Adrenal gland (tissue), 12 donors: ENCODE data around the gene TOP2B. TPM values are rescaled to one million over a fixed set of nuclear protein-coding genes. Genes with fewer than 3 reads are reported as not detected.
A peak's percentile ranks its signal among the peaks of the same experiment; 100 is the strongest.

ENCODE experiments used
- DNase-seq, 7 donors: peaks; one replicate each; pipeline ENCODE4 v3.0.0-alpha.2; 2019 to 2020
- H3K27ac ChIP-seq, 5 donors: fragments of 200-600 bp; sonication (generic) in 4 of 5; 1 replicate in 3 of 5; 2 replicates in 2 of 5; pipeline versions ENCODE4 v1.5.1 to v1.8.0; 2016 to 2020; ENCODE audit warnings: mild to moderate bottlenecking in 1 of 5
- H3K27me3 ChIP-seq: fragments of 200-600 bp; 2 replicates; pipeline ENCODE4 v1.8.0; 2021
- H3K36me3 ChIP-seq, 2 donors: fragments of 200-600 bp; replicated peaks in 1 of 2; 1 replicate in 1 of 2; 2 replicates in 1 of 2; pipeline versions ENCODE4 v1.5.1 to v1.8.0; 2018 to 2022
- H3K4me1 ChIP-seq, 2 donors: fragments of 200-600 bp; replicated peaks in 1 of 2; 1 replicate in 1 of 2; 2 replicates in 1 of 2; pipeline versions ENCODE4 v1.5.1 to v1.8.0; 2018 to 2021
- H3K4me3 ChIP-seq, 4 donors: fragments of 200-600 bp; sonication (generic) in 3 of 4; one replicate each; pipeline ENCODE4 v1.5.1; 2016 to 2018
- H3K9me3 ChIP-seq, 3 donors: fragments of 200-600 bp; sonication (generic) in 1 of 3; replicated peaks in 1 of 3; 1 replicate in 2 of 3; 2 replicates in 1 of 3; pipeline versions ENCODE4 v1.5.1 to v1.8.0; 2016 to 2021
- CTCF ChIP-seq, 6 experiments: fragments of 450-650 bp in 4 of 6; fragments of 200-600 bp in 2 of 6; sonication (generic) in 1 of 6; IDR thresholded peaks; 1 replicate in 5 of 6; 2 replicates in 1 of 6; pipeline versions ENCODE4 v1.5.1 to v1.8.0; 2016 to 2021; ENCODE audit warnings: antibody characterized with exemption in 6 of 6, mild to moderate bottlenecking in 2 of 6, moderate library complexity in 1 of 6
- POLR2A ChIP-seq, 2 donors: fragments of 450-650 bp; IDR thresholded peaks; one replicate each; pipeline ENCODE4 v1.6.1; 2017; ENCODE audit warnings: antibody characterized with exemption in 2 of 2, mild to moderate bottlenecking in 2 of 2, moderate library complexity in 1 of 2
- WGBS, 4 donors: extraction: QIAGEN DNeasy Blood & Tissue Kit in 2 of 4; methylation state at CpG; one replicate each; pipeline versions ENCODE4 v1.1.5 to v1.1.7; 2013 to 2017; 5-methylcytosine and 5-hydroxymethylcytosine counted together
- intact Hi-C, 2 donors: fragments of 100-400 bp; cut with DNase I; formaldehyde crosslinking; loops; one replicate each; pipeline versions ENCODE4 v1.14.1 to v1.15.0; 2022 to 2023
- polyA plus RNA-seq, 3 donors: library from polyadenylated mRNA; stranded (reverse); fragments of 200-250 nt in 2 of 3; fragments of 350-450 nt in 1 of 3; fragmentation: Illumina TruSeq in 1 of 3; extraction: RNeasy Lipid Tissue Mini Kit (QIAGEN cat#74804) in 1 of 3; gene quantifications; one replicate each; pipeline ENCODE4 v1.2.3, GENCODE V29; 2013 to 2014
- total RNA-seq, 9 donors: library from RNA; depleted of rRNA in 4 of 9; stranded (reverse); fragments of >200 nt in 4 of 9; fragments of 120-200 nt in 1 of 9; fragmentation: NEBNext Ultra II Directional in 1 of 9; extraction: Animal tissue kit (Norgen Biotek cat#: 25700) in 1 of 9; gene quantifications; one replicate each; pipeline versions ENCODE4 v1.1.0 to v1.2.4, GENCODE V29; 2013 to 2023
- donor health status: healthy with polysubstance abuse.
- donor health status: Bipolar disorder and iron deficiency.
- donor health status: DM: yes; HTN: yes; CAD: no.
- donor health status: DM: no; HTN: no; CAD: no.
- donor health status: DM: no; HTN: no; CAD: no.
- donor health status: DM: yes; HTN: yes; CAD: no.

The TOP2B gene
- total and polyA plus RNA-seq, 12 donors, result 33.7 to 108 (median 73.5) TPM

- DNase-seq, result no peak
- intact Hi-C loops, result no loop called here
Observed at GRCh38 chr3:25586167-25586505, 78.6 kb downstream of the TOP2B start.

GRCh38 chr3:25585361-25586166, 79.1 kb downstream of the TOP2B start:
- intact Hi-C loops, result no loop called here
- DNase-seq, result no peak
- Histone ChIP-seq H3K36me3 (no peaks in the 10 kb centered on the region), H3K27ac (no peak overlapping the region), H3K4me1 (peaks cover 10 to 18% of the 10 kb centered on the region in 2 donors), H3K4me3 (no peak overlapping the region), H3K27me3 (no peaks in the 10 kb centered on the region), H3K9me3 (no peaks in the 10 kb centered on the region)
- WGBS, 4 donors, result 81 to 92% (median 89%) methylated on average over 13 to 14 of the region's 14 CpGs
- TF ChIP-seq CTCF (IDR thresholded peaks at IDR 0.05) (no peak), POLR2A (IDR thresholded peaks at IDR 0.05) (no peak)

More at GRCh38 chr3:25586167-25586505, 78.6 kb downstream of the TOP2B start:
- Histone ChIP-seq H3K27me3 (no peaks in the 10 kb centered on the region), H3K36me3 (no peaks in the 10 kb centered on the region), H3K9me3 (no peaks in the 10 kb centered on the region), H3K4me1 (peaks cover 10 to 18% of the 10 kb centered on the region in 2 donors), H3K4me3 (no peak overlapping the region), H3K27ac (no peak overlapping the region)
- 91 to 96% (median 95%) methylated on average over 6 of the region's 6 CpGs for WGBS, 4 donors
- TF ChIP-seq POLR2A (IDR thresholded peaks at IDR 0.05), result no peak
- TF ChIP-seq CTCF (IDR thresholded peaks at IDR 0.05), result no peak

GRCh38 chr3:25584011-25584789, 80.5 kb downstream of the TOP2B start:
- DNase-seq, result no peak
- TF ChIP-seq POLR2A (IDR thresholded peaks at IDR 0.05), result no peak
- no peak for TF ChIP-seq CTCF (IDR thresholded peaks at IDR 0.05)
- WGBS, 4 donors, result 88 to 90% (median 88%) methylated on average over 17 of the region's 17 CpGs
- Histone ChIP-seq H3K9me3 (no peaks in the 10 kb centered on the region), H3K27me3 (no peaks in the 10 kb centered on the region), H3K27ac (no peak overlapping the region), H3K4me1 (peaks cover 10 to 18% of the 10 kb centered on the region in 2 donors), H3K36me3 (no peaks in the 10 kb centered on the region), H3K4me3 (no peak overlapping the region)
- intact Hi-C loops, result no loop called here

GRCh38 chr3:25583343-25583742, 81.4 kb downstream of the TOP2B start:
- Histone ChIP-seq H3K27ac (peak overlapping the region in 2 of 5 donors; percentile 20 to 64), H3K4me3 (no peak overlapping the region), H3K27me3 (no peaks in the 10 kb centered on the region), H3K9me3 (no peaks in the 10 kb centered on the region), H3K4me1 (peaks cover 10 to 18% of the 10 kb centered on the region in 2 donors), H3K36me3 (no peaks in the 10 kb centered on the region)
- peak in 1 of 7 donors; percentile 23 for DNase-seq
- WGBS, 4 donors, result 66 to 87% (median 86%) methylated on average over 3 to 10 of the region's 10 CpGs
- TF ChIP-seq POLR2A (IDR thresholded peaks at IDR 0.05), result no peak
- no peak for TF ChIP-seq CTCF (IDR thresholded peaks at IDR 0.05)
- intact Hi-C loops, result no loop called here
